Measurements from ENCODE around the gene SLC25A10.

SLC25A10 gene

GRCh38 chr17:81680150-81680549 lies 31.9 kb upstream of the SLC25A10 start:
- Histone ChIP-seq H3K27me3 (ENCODE audit: control insufficient read depth in 1 of 2, insufficient read depth in 1 of 2, low read length in 2 of 2) (no peaks in the 10 kb centered on the region), H3K9me3 (ENCODE audit: control insufficient read depth, low read length) (no peaks in the 10 kb centered on the region), H3K36me3 (ENCODE audit: control insufficient read depth in 1 of 2, insufficient read depth in 2 of 2, low read depth in 1 of 2, low read length in 2 of 2) (peaks cover 17 to 21% of the 10 kb centered on the region in 2 experiments), H2AFZ (ENCODE audit: low read depth, low read length) (no peak overlapping the region), H3K4me3 (ENCODE audit: insufficient read depth in 1 of 2, low read depth in 1 of 2, low read length in 2 of 2) (no peak overlapping the region), H2BK15ac (ENCODE audit: low read depth, poor library complexity, severe bottlenecking) (no peak overlapping the region), H2BK120ac (ENCODE audit: low read depth, low read length) (no peak overlapping the region), H3K79me1 (replicated peaks; ENCODE audit: low read length, poor library complexity, severe bottlenecking) (peaks cover 10% of the 10 kb centered on the region), H2AK5ac (ENCODE audit: low read length, severe bottlenecking) (peak overlapping the region; percentile 14), H3K4me2 (ENCODE audit: low read length, poor library complexity, severe bottlenecking) (no peak overlapping the region), H3K23ac (ENCODE audit: low read length in 2 of 2) (no peak overlapping the region), H2BK5ac (ENCODE audit: low read depth, low read length, poor library complexity, severe bottlenecking) (no peak overlapping the region), H4K8ac (ENCODE audit: low read length) (no peak overlapping the region), H3K4ac (ENCODE audit: low read depth in 1 of 2, low read length in 2 of 2) (no peak overlapping the region), H3K14ac (ENCODE audit: low read length in 2 of 2) (no peak overlapping the region), H3K18ac (ENCODE audit: low read depth in 1 of 2, low read length in 2 of 2) (no peak overlapping the region), H3K4me1 (ENCODE audit: control insufficient read depth, insufficient read depth, low read depth, low read length) (peaks cover 43% of the 10 kb centered on the region), H4K91ac (ENCODE audit: low read length) (no peak overlapping the region), H3K9ac (ENCODE audit: low read length) (no peak overlapping the region), H2BK12ac (ENCODE audit: low read length in 2 of 2) (no peak overlapping the region), H3K27ac (ENCODE audit: low read length, poor library complexity, severe bottlenecking) (no peak overlapping the region)
- WGBS, result 94% methylated on average over 11 of the region's 11 CpGs
- DNase-seq, result no peak

- no peak overlapping the region for H3K14ac ChIP-seq (ENCODE audit: low read length in 2 of 2)
- peaks cover 8% of the 10 kb centered on the region for H3K79me1 ChIP-seq (replicated peaks; ENCODE audit: low read length, poor library complexity, severe bottlenecking)
- H2AK5ac ChIP-seq (ENCODE audit: low read length, severe bottlenecking), result no peak overlapping the region
- H2BK120ac ChIP-seq (ENCODE audit: low read depth, low read length), result no peak overlapping the region
- no peak overlapping the region for H4K8ac ChIP-seq (ENCODE audit: low read length)
- peak overlapping the region; percentile 85 for H3K27ac ChIP-seq (ENCODE audit: low read length, poor library complexity, severe bottlenecking)
- no peaks in the 10 kb centered on the region for H3K27me3 ChIP-seq (ENCODE audit: control insufficient read depth in 1 of 2, insufficient read depth in 1 of 2, low read length in 2 of 2)
- no peak overlapping the region for H2AFZ ChIP-seq (ENCODE audit: low read depth, low read length)
- peaks cover 25 to 30% of the 10 kb centered on the region in 2 experiments for H3K36me3 ChIP-seq (ENCODE audit: control insufficient read depth in 1 of 2, insufficient read depth in 2 of 2, low read depth in 1 of 2, low read length in 2 of 2)
- no peak overlapping the region for H3K18ac ChIP-seq (ENCODE audit: low read depth in 1 of 2, low read length in 2 of 2)
- peak overlapping the region in 1 of 2 experiments; percentile 89 for H3K4me3 ChIP-seq (ENCODE audit: insufficient read depth in 1 of 2, low read depth in 1 of 2, low read length in 2 of 2)
- H3K4ac ChIP-seq (ENCODE audit: low read depth in 1 of 2, low read length in 2 of 2), result no peak overlapping the region
- H3K4me2 ChIP-seq (ENCODE audit: low read length, poor library complexity, severe bottlenecking), result peak overlapping the region; percentile 29
- H4K91ac ChIP-seq (ENCODE audit: low read length), result no peak overlapping the region
- DNase-seq, result no peak
- no peak overlapping the region for H2BK5ac ChIP-seq (ENCODE audit: low read depth, low read length, poor library complexity, severe bottlenecking)
- H3K4me1 ChIP-seq (ENCODE audit: control insufficient read depth, insufficient read depth, low read depth, low read length), result peaks cover 44% of the 10 kb centered on the region
- H3K9me3 ChIP-seq (ENCODE audit: control insufficient read depth, low read length), result no peaks in the 10 kb centered on the region
- H3K9ac ChIP-seq (ENCODE audit: low read length), result peak overlapping the region; percentile 92
- WGBS, result 97% methylated on average over 17 of the region's 17 CpGs
- H3K23ac ChIP-seq (ENCODE audit: low read length in 2 of 2), result no peak overlapping the region
- no peak overlapping the region for H2BK15ac ChIP-seq (ENCODE audit: low read depth, poor library complexity, severe bottlenecking)
- no peak overlapping the region for H2BK12ac ChIP-seq (ENCODE audit: low read length in 2 of 2)
These were observed 30.4 kb upstream of the SLC25A10 start for GRCh38 chr17:81681672-81682071.

DNA sequence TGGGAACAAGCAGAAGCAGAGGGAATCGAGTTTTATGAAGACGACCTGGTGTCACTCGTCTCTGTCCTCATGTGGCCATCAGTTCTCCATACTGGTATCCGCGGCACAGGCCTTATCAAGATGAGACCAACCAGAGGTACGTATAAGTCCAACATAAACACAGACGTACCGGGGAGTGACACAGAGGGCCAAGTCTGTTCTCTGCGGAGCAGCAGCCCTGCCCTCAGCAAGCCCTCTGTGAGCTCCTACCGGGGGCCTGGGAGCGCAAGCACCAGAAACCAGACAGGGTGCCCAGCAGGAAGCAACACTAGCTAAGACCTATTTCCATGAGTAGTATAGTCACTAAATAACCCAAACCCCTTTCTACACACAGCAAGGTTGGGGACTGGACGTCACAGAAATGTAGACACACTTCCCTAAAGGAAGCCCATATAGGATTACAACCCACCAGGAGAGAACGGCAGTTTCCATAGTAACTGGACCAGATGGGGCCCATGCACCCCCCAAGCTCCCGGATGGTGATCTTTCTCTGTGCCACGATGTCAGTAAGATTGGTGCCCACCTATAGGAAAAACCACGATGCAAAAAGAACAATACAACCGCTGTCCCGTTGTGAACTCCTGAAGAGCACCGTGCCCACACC lies 29.4 kb upstream of the SLC25A10 start:
- no peaks in the 10 kb centered on the region for H3K9me3 ChIP-seq (ENCODE audit: control insufficient read depth, low read length)
- H3K18ac ChIP-seq (ENCODE audit: low read depth in 1 of 2, low read length in 2 of 2), result peak overlapping the region in 1 of 2 experiments; percentile 66
- H4K91ac ChIP-seq (ENCODE audit: low read length), result peak overlapping the region; percentile 54
- H3K79me1 ChIP-seq (replicated peaks; ENCODE audit: low read length, poor library complexity, severe bottlenecking), result peaks cover 10% of the 10 kb centered on the region
- H3K36me3 ChIP-seq (ENCODE audit: control insufficient read depth in 1 of 2, insufficient read depth in 2 of 2, low read depth in 1 of 2, low read length in 2 of 2), result peaks cover 31 to 40% of the 10 kb centered on the region in 2 experiments
- peak overlapping the region; percentile 85 to 89 for H3K4me3 ChIP-seq (ENCODE audit: insufficient read depth in 1 of 2, low read depth in 1 of 2, low read length in 2 of 2)
- H2BK5ac ChIP-seq (ENCODE audit: low read depth, low read length, poor library complexity, severe bottlenecking), result peak overlapping the region; percentile 87
- H4K8ac ChIP-seq (ENCODE audit: low read length), result peak overlapping the region; percentile 81
- no peak overlapping the region for H3K23ac ChIP-seq (ENCODE audit: low read length in 2 of 2)
- H3K4ac ChIP-seq (ENCODE audit: low read depth in 1 of 2, low read length in 2 of 2), result peak overlapping the region in 1 of 2 experiments; percentile 92
- H3K4me2 ChIP-seq (ENCODE audit: low read length, poor library complexity, severe bottlenecking), result peak overlapping the region; percentile 69
- DNase-seq, result peak; percentile 50
- no peak overlapping the region for H2BK120ac ChIP-seq (ENCODE audit: low read depth, low read length)
- H3K27ac ChIP-seq (ENCODE audit: low read length, poor library complexity, severe bottlenecking), result peak overlapping the region; percentile 85
- H2BK12ac ChIP-seq (ENCODE audit: low read length in 2 of 2), result no peak overlapping the region
- no peaks in the 10 kb centered on the region for H3K27me3 ChIP-seq (ENCODE audit: control insufficient read depth in 1 of 2, insufficient read depth in 1 of 2, low read length in 2 of 2)
- peaks cover 40% of the 10 kb centered on the region for H3K4me1 ChIP-seq (ENCODE audit: control insufficient read depth, insufficient read depth, low read depth, low read length)
- H3K14ac ChIP-seq (ENCODE audit: low read length in 2 of 2), result no peak overlapping the region
- H2AFZ ChIP-seq (ENCODE audit: low read depth, low read length), result no peak overlapping the region
- peak overlapping the region; percentile 92 for H3K9ac ChIP-seq (ENCODE audit: low read length)
- 43% methylated on average over 19 of the region's 19 CpGs for WGBS
- H2BK15ac ChIP-seq (ENCODE audit: low read depth, poor library complexity, severe bottlenecking), result no peak overlapping the region
- H2AK5ac ChIP-seq (ENCODE audit: low read length, severe bottlenecking), result peak overlapping the region; percentile 50

- Histone ChIP-seq H3K4me2 (ENCODE audit: low read length, poor library complexity, severe bottlenecking) (peak overlapping the region; percentile 69), H3K9ac (ENCODE audit: low read length) (peak overlapping the region; percentile 92), H3K23ac (ENCODE audit: low read length in 2 of 2) (peak overlapping the region in 1 of 2 experiments; percentile 70), H2BK12ac (ENCODE audit: low read length in 2 of 2) (peak overlapping the region in 1 of 2 experiments; percentile 39), H2BK15ac (ENCODE audit: low read depth, poor library complexity, severe bottlenecking) (no peak overlapping the region), H2AFZ (ENCODE audit: low read depth, low read length) (peak overlapping the region; percentile 77), H3K4me1 (ENCODE audit: control insufficient read depth, insufficient read depth, low read depth, low read length) (peaks cover 38% of the 10 kb centered on the region), H4K8ac (ENCODE audit: low read length) (peak overlapping the region; percentile 81), H3K27me3 (ENCODE audit: control insufficient read depth in 1 of 2, insufficient read depth in 1 of 2, low read length in 2 of 2) (no peaks in the 10 kb centered on the region), H3K27ac (ENCODE audit: low read length, poor library complexity, severe bottlenecking) (peak overlapping the region; percentile 85), H3K79me1 (replicated peaks; ENCODE audit: low read length, poor library complexity, severe bottlenecking) (peaks cover 10% of the 10 kb centered on the region), H2BK120ac (ENCODE audit: low read depth, low read length) (no peak overlapping the region), H2BK5ac (ENCODE audit: low read depth, low read length, poor library complexity, severe bottlenecking) (peak overlapping the region; percentile 87), H3K9me3 (ENCODE audit: control insufficient read depth, low read length) (no peaks in the 10 kb centered on the region), H3K4ac (ENCODE audit: low read depth in 1 of 2, low read length in 2 of 2) (peak overlapping the region; percentile 83 to 92), H2AK5ac (ENCODE audit: low read length, severe bottlenecking) (peak overlapping the region; percentile 50), H4K91ac (ENCODE audit: low read length) (peak overlapping the region; percentile 54), H3K18ac (ENCODE audit: low read depth in 1 of 2, low read length in 2 of 2) (peak overlapping the region; percentile 44 to 66), H3K14ac (ENCODE audit: low read length in 2 of 2) (peak overlapping the region in 1 of 2 experiments; percentile 15), H3K4me3 (ENCODE audit: insufficient read depth in 1 of 2, low read depth in 1 of 2, low read length in 2 of 2) (peak overlapping the region; percentile 85 to 89), H3K36me3 (ENCODE audit: control insufficient read depth in 1 of 2, insufficient read depth in 2 of 2, low read depth in 1 of 2, low read length in 2 of 2) (peaks cover 36 to 45% of the 10 kb centered on the region in 2 experiments)
- no peak for DNase-seq
- 1% methylated on average over 37 of the region's 37 CpGs for WGBS
These were observed 28.9 kb upstream of the SLC25A10 start for GRCh38 chr17:81683208-81683583.

Data from mesenchymal stem cell (in vitro differentiated cells and primary cell).